Esophagus squamous epithelium (tissue), 5 donors: ENCODE measurements around the gene LARGE1. TPM values are rescaled to one million over a fixed set of nuclear protein-coding genes. Genes with fewer than 3 reads are reported as not detected.

ENCODE experiments used
- DNase-seq: peaks from one replicate; lab custom pipeline; 2025; lab: John Stamatoyannopoulos, UW
- H3K27ac ChIP-seq, 4 donors: fragments of 200-600 bp; sonication (generic); one replicate each; pipeline ENCODE4 v1.5.1; 2016 to 2019; ENCODE audit warnings: mild to moderate bottlenecking in 1 of 4
- H3K27me3 ChIP-seq, 4 donors: fragments of 200-600 bp; sonication (generic); 1 replicate in 3 of 4; 2 replicates in 1 of 4; pipeline versions ENCODE4 v1.5.1 to v1.6.0; 2017 to 2021; ENCODE audit warnings: antibody characterized with exemption in 1 of 4
- H3K36me3 ChIP-seq, 3 donors: fragments of 200-600 bp; sonication (generic); one replicate each; pipeline ENCODE4 v1.5.1; 2016 to 2019
- H3K4me1 ChIP-seq, 3 donors: fragments of 200-600 bp; sonication (generic); one replicate each; pipeline ENCODE4 v1.5.1; 2017 to 2019
- H3K4me3 ChIP-seq, 4 donors: fragments of 200-600 bp; sonication (generic); 1 replicate in 3 of 4; 2 replicates in 1 of 4; pipeline ENCODE4 v1.5.1; 2016 to 2019; ENCODE audit warnings: mild to moderate bottlenecking in 2 of 4, moderate library complexity in 1 of 4
- H3K9me3 ChIP-seq, 3 donors: fragments of 200-600 bp; sonication (generic); one replicate each; pipeline ENCODE4 v1.5.1; 2016 to 2019
- CTCF ChIP-seq, 6 experiments: fragments of 450-650 bp in 4 of 6; fragments of 200-600 bp in 2 of 6; sonication (generic) in 2 of 6; IDR thresholded peaks; one replicate each; pipeline ENCODE4 v1.5.1; 2016 to 2019; ENCODE audit warnings: antibody characterized with exemption in 6 of 6, mild to moderate bottlenecking in 4 of 6, moderate library complexity in 4 of 6
- POLR2A ChIP-seq, 4 donors: fragments of 450-650 bp; IDR thresholded peaks; one replicate each; pipeline ENCODE4 v1.6.1; 2017; ENCODE audit warnings: antibody characterized with exemption in 4 of 4, mild to moderate bottlenecking in 4 of 4, moderate library complexity in 3 of 4
- WGBS, 2 donors: methylation state at CpG; one replicate each; pipeline ENCODE4 v1.1.5; 2018; 5-methylcytosine and 5-hydroxymethylcytosine counted together
- intact Hi-C: fragments of 100-400 bp; cut with DNase I; formaldehyde crosslinking; loops from one replicate; pipeline ENCODE4 v1.15.0; 2022
- total RNA-seq, 4 donors: library from RNA; depleted of rRNA; stranded (reverse); fragments of >200 nt; gene quantifications; one replicate each; pipeline ENCODE4 v1.1.0, GENCODE V29; 2016
- donor health status: DM: yes; HTN: yes; CAD: no.

The LARGE1 gene
- total RNA-seq, 4 donors from 2014 or later, result 5.2 to 15.1 (median 6.6) TPM

DNA sequence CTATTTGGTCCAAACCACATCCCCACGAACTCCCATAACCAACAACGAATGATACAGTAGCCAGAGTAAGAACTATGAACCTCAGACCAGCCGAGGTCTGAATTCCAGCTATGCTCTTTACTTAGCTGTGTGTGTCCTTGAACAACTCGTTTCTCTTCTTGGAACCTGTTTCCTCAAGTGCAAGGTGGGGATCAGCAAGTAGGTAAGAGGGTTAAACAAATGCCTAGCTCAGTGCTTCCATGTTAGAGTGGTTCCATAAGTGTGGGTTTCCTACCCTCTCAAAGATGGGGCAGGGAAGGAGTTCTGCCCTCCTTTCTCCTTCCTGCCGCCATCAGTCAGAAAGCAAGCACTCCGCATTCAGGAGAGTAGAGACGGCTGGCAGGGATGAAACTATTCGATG, 578.7 kb downstream of the LARGE1 start:
- H3K9me3 ChIP-seq, result no peaks in the 10 kb centered on the region
- no peak for DNase-seq
- H3K27ac ChIP-seq, result no peak overlapping the region
- peaks cover 0 to 6% (median 0%) of the 10 kb centered on the region in 3 donors for H3K36me3 ChIP-seq
- intact Hi-C loops, result no loop called here
- H3K27me3 ChIP-seq, result no peaks in the 10 kb centered on the region
- 92% methylated on average over 8 of the region's 8 CpGs for WGBS, 2 donors
- no peak overlapping the region for H3K4me3 ChIP-seq
- no peak for TF ChIP-seq POLR2A (IDR thresholded peaks at IDR 0.05)
- TF ChIP-seq CTCF (IDR thresholded peaks at IDR 0.05), result no peak
- no peaks in the 10 kb centered on the region for H3K4me1 ChIP-seq

DNA sequence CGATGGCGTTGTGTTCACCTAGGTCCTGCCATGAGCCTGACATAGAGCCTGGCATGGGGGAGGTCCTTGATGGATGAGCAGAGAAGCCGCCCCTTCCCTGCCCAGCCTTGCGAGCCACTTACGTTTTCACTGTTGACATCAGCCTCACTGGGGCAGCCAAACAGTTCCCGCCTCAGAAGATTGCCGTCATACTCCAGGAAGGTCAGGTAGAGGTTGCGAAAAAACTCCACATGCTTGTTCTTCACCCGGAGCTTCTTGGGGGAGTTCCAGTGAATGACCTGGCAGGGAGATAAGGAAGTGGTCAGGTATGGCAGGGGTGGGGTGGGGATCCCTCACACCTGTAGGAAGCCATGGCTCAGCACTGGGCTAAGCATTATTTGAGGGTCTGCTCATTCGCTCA, 582.8 kb downstream of the LARGE1 start:
- no peak overlapping the region for H3K27ac ChIP-seq
- intact Hi-C loops, result no loop called here

GRCh38 chr22:33335611-33336279, 584.5 kb downstream of the LARGE1 start:
- intact Hi-C loops, result no loop called here
- 71 to 75% methylated on average over 6 of the region's 6 CpGs for WGBS, 2 donors
- DNase-seq, result no peak

More for the DNA sequence above, 582.8 kb downstream of the LARGE1 start:
- DNase-seq, result no peak
- no peaks in the 10 kb centered on the region for H3K27me3 ChIP-seq
- H3K4me1 ChIP-seq, result no peaks in the 10 kb centered on the region
- peaks cover 0 to 14% (median 0%) of the 10 kb centered on the region in 3 donors for H3K36me3 ChIP-seq
- no peak overlapping the region for H3K4me3 ChIP-seq
- TF ChIP-seq POLR2A (IDR thresholded peaks at IDR 0.05) (no peak), CTCF (IDR thresholded peaks at IDR 0.05) (no peak)
- 76 to 83% methylated on average over 4 to 5 of the region's 10 CpGs for WGBS, 2 donors
- H3K9me3 ChIP-seq, result no peaks in the 10 kb centered on the region

GRCh38 chr22:33332538-33332937, 587.7 kb downstream of the LARGE1 start:
- TF ChIP-seq CTCF (IDR thresholded peaks at IDR 0.05), result no peak
- no peak for TF ChIP-seq POLR2A (IDR thresholded peaks at IDR 0.05)
- H3K27me3 ChIP-seq, result no peaks in the 10 kb centered on the region
- intact Hi-C loops, result no loop called here
- peaks cover 0 to 12% (median 0%) of the 10 kb centered on the region in 3 donors for H3K36me3 ChIP-seq
- no peaks in the 10 kb centered on the region for H3K4me1 ChIP-seq
- 100% methylated on average over 3 of the region's 3 CpGs; no CpG with 5 or more reads in 1 of the 2 donors for WGBS, 2 donors
- no peak overlapping the region for H3K27ac ChIP-seq
- H3K4me3 ChIP-seq, result no peak overlapping the region
- H3K9me3 ChIP-seq, result no peaks in the 10 kb centered on the region
- no peak for DNase-seq

More at GRCh38 chr22:33335611-33336279, 584.5 kb downstream of the LARGE1 start:
- no peaks in the 10 kb centered on the region for H3K27me3 ChIP-seq
- no peaks in the 10 kb centered on the region for H3K9me3 ChIP-seq
- TF ChIP-seq CTCF (IDR thresholded peaks at IDR 0.05) (no peak), POLR2A (IDR thresholded peaks at IDR 0.05) (no peak)
- no peak overlapping the region for H3K27ac ChIP-seq
- peaks cover 0 to 14% (median 0%) of the 10 kb centered on the region in 3 donors for H3K36me3 ChIP-seq
- H3K4me3 ChIP-seq, result no peak overlapping the region
- no peaks in the 10 kb centered on the region for H3K4me1 ChIP-seq

DNA sequence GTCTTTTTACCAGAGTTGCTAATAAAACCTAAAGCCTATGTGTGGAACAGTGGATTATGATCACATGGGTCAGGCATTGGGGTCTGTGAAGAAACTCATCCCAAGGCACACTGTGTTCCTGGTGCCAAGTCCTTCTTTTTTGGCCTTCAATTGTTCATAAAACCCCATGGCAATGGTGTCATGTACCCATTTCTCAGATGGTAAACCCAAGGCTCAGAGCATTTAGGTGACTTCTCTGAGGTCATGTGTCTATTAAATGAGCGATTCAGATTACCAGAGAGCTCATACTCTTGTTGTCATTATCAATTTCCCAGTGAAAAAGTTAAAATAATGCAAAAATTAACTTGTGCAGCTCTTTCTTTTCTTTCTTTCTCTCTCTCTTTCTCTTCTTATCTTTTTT, 589.3 kb downstream of the LARGE1 start:
- Histone ChIP-seq H3K36me3 (peaks cover 0 to 7% (median 0%) of the 10 kb centered on the region in 3 donors), H3K9me3 (no peaks in the 10 kb centered on the region), H3K27me3 (no peaks in the 10 kb centered on the region), H3K4me3 (no peak overlapping the region), H3K27ac (no peak overlapping the region), H3K4me1 (no peaks in the 10 kb centered on the region)
- no peak for DNase-seq
- TF ChIP-seq CTCF (IDR thresholded peaks at IDR 0.05), result no peak
- 92 to 93% methylated on average over 1 of the region's 1 CpG for WGBS, 2 donors
- intact Hi-C loops, result no loop called here
